Measurements from ENCODE around the gene KCNA2. TPM values are rescaled to one million over a fixed set of nuclear protein-coding genes. Genes with fewer than 3 reads are reported as not detected.

KCNA2 gene
- total RNA-seq, 1 experiment from 2014 or later, result 1.1 TPM

DNA sequence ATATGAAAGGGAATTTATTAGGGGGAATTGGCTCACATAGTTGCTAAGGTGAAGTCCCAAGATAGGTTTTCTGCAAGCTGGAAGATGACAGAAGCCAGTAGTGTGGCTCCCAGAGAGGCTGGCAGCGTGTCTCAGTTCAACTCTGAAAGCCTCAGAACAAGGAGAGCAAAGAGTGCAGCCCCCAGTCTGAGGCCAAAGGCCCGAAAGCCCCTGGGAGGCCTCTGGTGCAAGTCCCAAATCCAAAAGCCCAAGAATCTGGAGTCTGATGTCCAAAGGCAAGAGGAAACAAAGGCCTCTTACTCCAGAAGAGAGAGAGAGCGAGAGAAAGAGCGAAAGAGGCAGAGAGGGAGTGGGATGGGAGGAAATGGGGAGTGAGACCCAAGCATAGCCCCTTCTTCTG, 18.3 kb downstream of the KCNA2 start:
- no peak overlapping the region for H3K4me3 ChIP-seq (ENCODE audit: low read depth in 2 of 2, low read length in 2 of 2)
- ATAC-seq (no peak), DNase-seq (ENCODE audit: low read depth, low spot score) (no peak)
- no peak for TF ChIP-seq REST (IDR thresholded peaks at IDR 0.05; ENCODE audit: insufficient read depth in 1 of 2, low read depth in 2 of 2, low read length in 1 of 2)
- H3K27ac ChIP-seq (ENCODE audit: low read length), result no peak overlapping the region
- intact Hi-C loops (cut with micrococcal nuclease; ENCODE audit: unreplicated experiment), result no loop called here
- ChIA-PET POLR2A (no interaction called here), CTCF (no interaction called here)
- no peaks in the 10 kb centered on the region for H3K9me3 ChIP-seq (ENCODE audit: control insufficient read depth, insufficient read depth, low read depth, low read length)
- no peaks in the 10 kb centered on the region for H3K36me3 ChIP-seq (ENCODE audit: control insufficient read depth, insufficient read depth, low read length)
- H3K4me1 ChIP-seq (ENCODE audit: control insufficient read depth, insufficient read depth, low read length), result no peaks in the 10 kb centered on the region
- in situ Hi-C loops (cut with HindIII; ENCODE audit: low pct_unique_long_range_greater_than_20kb, low sequenced_read_pairs), result no loop called here
- H3K27me3 ChIP-seq (ENCODE audit: control insufficient read depth, insufficient read depth, low read length), result peaks cover 2% of the 10 kb centered on the region; the same call in 1 of the 2 replicates
- BruUV-seq (replicated peaks), result no TSS peak

DNA sequence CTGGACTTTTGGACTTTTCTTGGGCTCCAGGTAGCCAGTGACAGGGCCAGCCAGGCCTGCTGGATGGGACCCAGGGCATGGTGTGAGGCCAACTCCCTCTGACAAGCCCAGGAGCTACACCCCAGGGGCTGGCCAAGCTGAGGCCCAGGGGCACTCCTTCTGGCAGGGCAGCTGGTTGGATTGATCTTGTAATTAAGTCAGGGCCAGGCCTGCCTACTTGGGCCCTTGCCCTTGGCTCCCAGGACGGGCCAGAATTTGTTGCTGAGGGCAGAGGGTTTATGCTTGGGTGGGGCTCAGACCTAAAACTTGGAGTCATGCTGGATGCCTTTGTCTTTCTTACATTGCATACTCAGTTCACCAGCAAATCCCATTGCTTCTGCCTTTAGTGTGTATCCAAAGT, 20.7 kb downstream of the KCNA2 start:
- peaks cover 2% of the 10 kb centered on the region; the same call in 1 of the 2 replicates for H3K27me3 ChIP-seq (ENCODE audit: control insufficient read depth, insufficient read depth, low read length)
- H3K36me3 ChIP-seq (ENCODE audit: control insufficient read depth, insufficient read depth, low read length), result no peaks in the 10 kb centered on the region
- H3K4me3 ChIP-seq (ENCODE audit: low read depth in 2 of 2, low read length in 2 of 2), result no peak overlapping the region
- intact Hi-C loops (cut with micrococcal nuclease; ENCODE audit: unreplicated experiment), result no loop called here
- no peaks in the 10 kb centered on the region for H3K9me3 ChIP-seq (ENCODE audit: control insufficient read depth, insufficient read depth, low read depth, low read length)
- no TSS peak for BruUV-seq (replicated peaks)
- H3K4me1 ChIP-seq (ENCODE audit: control insufficient read depth, insufficient read depth, low read length), result no peaks in the 10 kb centered on the region
- no peak overlapping the region for H3K27ac ChIP-seq (ENCODE audit: low read length)
- no peak for DNase-seq (ENCODE audit: low read depth, low spot score)
- ATAC-seq, result no peak
- in situ Hi-C loops (cut with HindIII; ENCODE audit: low pct_unique_long_range_greater_than_20kb, low sequenced_read_pairs), result no loop called here
- POLR2A ChIA-PET, result no interaction called here
- TF ChIP-seq CTCF (IDR thresholded peaks at IDR 0.05), result no peak
- TF ChIP-seq POLR2AphosphoS5 (IDR thresholded peaks at IDR 0.05; ENCODE audit: low read depth, low read length), result no peak
- no peak for TF ChIP-seq TCF7L2 (IDR thresholded peaks at IDR 0.05; ENCODE audit: low read depth, low read length)
- TF ChIP-seq REST (IDR thresholded peaks at IDR 0.05; ENCODE audit: insufficient read depth in 1 of 2, low read depth in 2 of 2, low read length in 1 of 2), result no peak
- TF ChIP-seq SIN3A (IDR thresholded peaks at IDR 0.05; ENCODE audit: borderline replicate concordance, insufficient read depth, low read depth, low read length), result no peak
- CTCF ChIA-PET, result no interaction called here

Measured in Panc1 (cell line).